ENCODE results near the gene RSPH9. TPM values are rescaled to one million over a fixed set of nuclear protein-coding genes. Genes with fewer than 3 reads are reported as not detected.
A peak's percentile ranks its signal among the peaks of the same experiment; 100 is the strongest.

The RSPH9 gene
- total RNA-seq, 1 donor from 2014 or later: 0.22 TPM

- Mint-ChIP-seq H3K36me3 (ENCODE audit: low read depth) (peaks cover 14% of the 10 kb centered on the region), H3K9me3 (ENCODE audit: low read depth) (no peaks in the 10 kb centered on the region), H3K4me1 (ENCODE audit: low read depth) (no peaks in the 10 kb centered on the region), H3K27ac (ENCODE audit: unreplicated experiment) (peak overlapping the region; percentile 22), H3K4me3 (ENCODE audit: unreplicated experiment) (no peak overlapping the region), H3K27me3 (ENCODE audit: low read depth) (no peaks in the 10 kb centered on the region)
- peak; percentile 21 for DNase-seq (ENCODE audit: low spot score)
- TF ChIP-seq, protein P1, sequence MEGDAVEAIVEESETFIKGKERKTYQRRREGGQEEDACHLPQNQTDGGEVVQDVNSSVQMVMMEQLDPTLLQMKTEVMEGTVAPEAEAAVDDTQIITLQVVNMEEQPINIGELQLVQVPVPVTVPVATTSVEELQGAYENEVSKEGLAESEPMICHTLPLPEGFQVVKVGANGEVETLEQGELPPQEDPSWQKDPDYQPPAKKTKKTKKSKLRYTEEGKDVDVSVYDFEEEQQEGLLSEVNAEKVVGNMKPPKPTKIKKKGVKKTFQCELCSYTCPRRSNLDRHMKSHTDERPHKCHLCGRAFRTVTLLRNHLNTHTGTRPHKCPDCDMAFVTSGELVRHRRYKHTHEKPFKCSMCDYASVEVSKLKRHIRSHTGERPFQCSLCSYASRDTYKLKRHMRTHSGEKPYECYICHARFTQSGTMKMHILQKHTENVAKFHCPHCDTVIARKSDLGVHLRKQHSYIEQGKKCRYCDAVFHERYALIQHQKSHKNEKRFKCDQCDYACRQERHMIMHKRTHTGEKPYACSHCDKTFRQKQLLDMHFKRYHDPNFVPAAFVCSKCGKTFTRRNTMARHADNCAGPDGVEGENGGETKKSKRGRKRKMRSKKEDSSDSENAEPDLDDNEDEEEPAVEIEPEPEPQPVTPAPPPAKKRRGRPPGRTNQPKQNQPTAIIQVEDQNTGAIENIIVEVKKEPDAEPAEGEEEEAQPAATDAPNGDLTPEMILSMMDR (IDR thresholded peaks at IDR 0.05): no peak
Observed at GRCh38 chr6:43616725-43617472, 27.9 kb upstream of the RSPH9 start.

- Mint-ChIP-seq H3K36me3 (ENCODE audit: low read depth) (peaks cover 36% of the 10 kb centered on the region), H3K4me3 (ENCODE audit: unreplicated experiment) (no peak overlapping the region), H3K4me1 (ENCODE audit: low read depth) (peaks cover 14% of the 10 kb centered on the region), H3K9me3 (ENCODE audit: low read depth) (no peaks in the 10 kb centered on the region), H3K27me3 (ENCODE audit: low read depth) (no peaks in the 10 kb centered on the region), H3K27ac (ENCODE audit: unreplicated experiment) (peak overlapping the region; percentile 39)
- TF ChIP-seq, protein P1 (IDR thresholded peaks at IDR 0.05): no peak
- DNase-seq (ENCODE audit: low spot score): no peak
Observed at GRCh38 chr6:43621078-43621835, 23.6 kb upstream of the RSPH9 start.

GRCh38 chr6:43621836-43622180 lies 23.0 kb upstream of the RSPH9 start:
- no peak overlapping the region for H3K4me3 Mint-ChIP-seq (ENCODE audit: unreplicated experiment)
- no peaks in the 10 kb centered on the region for H3K9me3 Mint-ChIP-seq (ENCODE audit: low read depth)
- H3K27me3 Mint-ChIP-seq (ENCODE audit: low read depth): no peaks in the 10 kb centered on the region
- TF ChIP-seq, protein P1 (IDR thresholded peaks at IDR 0.05): no peak
- peaks cover 20% of the 10 kb centered on the region for H3K4me1 Mint-ChIP-seq (ENCODE audit: low read depth)
- peaks cover 39% of the 10 kb centered on the region for H3K36me3 Mint-ChIP-seq (ENCODE audit: low read depth)
- DNase-seq (ENCODE audit: low spot score): no peak
- peak overlapping the region; percentile 39 for H3K27ac Mint-ChIP-seq (ENCODE audit: unreplicated experiment)

DNA sequence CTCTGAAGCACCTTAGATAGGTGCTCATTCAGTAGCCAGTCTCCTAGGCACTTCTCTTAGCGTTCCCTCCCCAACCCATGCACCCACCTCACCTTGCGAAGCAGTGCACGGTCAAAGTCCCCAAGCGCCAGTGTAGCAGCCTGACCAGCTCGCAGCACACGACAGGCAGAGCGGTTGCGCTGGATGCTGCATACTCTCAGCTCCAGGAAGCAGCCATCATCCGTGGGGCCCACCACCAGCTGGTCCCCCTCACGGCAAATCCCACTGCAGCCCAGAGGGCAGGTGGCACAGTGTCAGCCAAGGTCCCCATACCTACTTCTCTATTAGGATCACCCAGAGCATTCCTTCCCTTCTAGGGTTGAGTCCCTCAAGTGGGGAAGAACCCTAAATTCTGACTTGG lies 22.3 kb upstream of the RSPH9 start:
- Mint-ChIP-seq H3K27ac (ENCODE audit: unreplicated experiment) (peak overlapping the region; percentile 49), H3K36me3 (ENCODE audit: low read depth) (peaks cover 42% of the 10 kb centered on the region), H3K27me3 (ENCODE audit: low read depth) (no peaks in the 10 kb centered on the region), H3K9me3 (ENCODE audit: low read depth) (no peaks in the 10 kb centered on the region), H3K4me3 (ENCODE audit: unreplicated experiment) (no peak overlapping the region), H3K4me1 (ENCODE audit: low read depth) (peaks cover 27% of the 10 kb centered on the region)
- DNase-seq (ENCODE audit: low spot score): peak; percentile 79
- TF ChIP-seq, protein P1 (IDR thresholded peaks at IDR 0.05): no peak

DNA sequence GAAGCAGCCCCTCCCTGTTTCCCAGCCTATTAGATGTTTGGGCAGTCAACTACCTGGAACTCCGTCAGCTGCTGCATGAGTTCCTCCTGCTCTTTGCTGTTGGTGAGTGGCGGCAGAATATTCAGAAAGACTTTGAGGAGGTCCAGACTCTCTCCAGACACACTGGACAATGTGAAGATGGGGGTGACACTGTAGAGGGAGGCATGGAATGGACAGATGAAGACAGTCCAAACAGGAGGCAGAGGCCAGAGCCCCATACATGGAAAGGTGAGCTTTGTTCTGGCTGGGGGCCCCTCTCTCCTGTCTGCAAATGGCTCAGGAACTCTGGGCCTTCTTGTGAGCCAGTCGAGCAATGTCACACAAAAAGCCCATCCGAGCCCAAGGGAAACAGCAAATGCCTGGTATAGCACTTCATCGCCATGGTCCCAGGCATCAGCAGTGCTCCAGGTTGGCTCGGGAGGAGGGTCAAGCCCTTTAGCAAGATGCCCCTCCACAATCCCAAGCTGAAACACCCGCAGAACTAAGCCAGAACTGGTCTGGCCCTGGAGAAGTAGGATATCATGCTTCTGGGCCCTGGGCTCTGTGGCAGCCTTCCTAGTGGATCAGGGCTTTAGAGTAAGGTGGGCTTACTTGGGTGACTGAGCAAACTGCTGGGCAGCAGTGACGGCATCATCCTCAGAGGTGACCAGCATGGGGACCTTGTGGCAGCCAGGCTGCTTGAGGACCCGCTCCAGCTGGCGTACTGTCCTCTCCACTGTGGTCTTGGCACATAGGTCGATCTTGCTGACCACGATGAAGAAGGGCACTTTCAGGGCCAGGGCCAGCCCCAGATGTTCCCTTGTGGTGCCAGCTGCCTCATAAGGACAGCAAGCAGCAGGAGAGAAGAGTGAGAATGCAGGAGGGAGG lies 20.7 kb upstream of the RSPH9 start:
- H3K4me3 Mint-ChIP-seq (ENCODE audit: unreplicated experiment): no peak overlapping the region
- DNase-seq (ENCODE audit: low spot score): no peak
- peak overlapping the region; percentile 100 for H3K27ac Mint-ChIP-seq (ENCODE audit: unreplicated experiment)
- no peaks in the 10 kb centered on the region for H3K27me3 Mint-ChIP-seq (ENCODE audit: low read depth)
- H3K9me3 Mint-ChIP-seq (ENCODE audit: low read depth): no peaks in the 10 kb centered on the region
- TF ChIP-seq, protein P1 (IDR thresholded peaks at IDR 0.05): no peak
- H3K4me1 Mint-ChIP-seq (ENCODE audit: low read depth): peaks cover 38% of the 10 kb centered on the region
- H3K36me3 Mint-ChIP-seq (ENCODE audit: low read depth): peaks cover 42% of the 10 kb centered on the region
